A673 (cell line): ENCODE measurements around the gene HYPK. TPM values are rescaled to one million over a fixed set of nuclear protein-coding genes. Genes with fewer than 3 reads are reported as not detected.

Experiments used
- BruUV-seq: library from RNA; stranded (reverse); fragments of 400-500 nt; replicated peaks from 2 replicates; lab custom pipeline; 2021; lab: Mats Ljungman, UMichigan
- CTCF ChIA-PET: fragments of 300-600 bp; sonication (Branson Sonifier 250); formaldehyde crosslinking; loops from one replicate; lab custom pipeline; 2022; ENCODE audit warnings: antibody characterized with exemption; lab: Charles Lee
- POLR2A ChIA-PET: fragments of 300-600 bp; sonication (Branson Sonifier 250); formaldehyde crosslinking; loops from one replicate; lab custom pipeline; 2022; ENCODE audit warnings: antibody characterized with exemption; ENCODE audit not compliant: low non-redundant PET; lab: Charles Lee
- DNase-seq: peaks from one replicate; pipeline ENCODE4 v3.0.0-alpha.2; 2015; ENCODE audit warnings: low spot score
- H3K27ac ChIP-seq: fragments of 200-600 bp; sonication (generic); 2 replicates; pipeline ENCODE4 v1.5.1; 2016; ENCODE audit warnings: mixed run types, low read depth, mild to moderate bottlenecking, mixed read lengths, antibody characterized with exemption, low read length; ENCODE audit not compliant: poor library complexity, severe bottlenecking
- H3K27me3 ChIP-seq: fragments of 200-600 bp; sonication (generic); replicated peaks from 2 replicates; pipeline ENCODE4 v1.6.1; 2017; ENCODE audit warnings: mixed run types, low read depth, mild to moderate bottlenecking, mixed read lengths, antibody characterized with exemption, low read length; ENCODE audit not compliant: insufficient read depth, poor library complexity
- H3K36me3 ChIP-seq: fragments of 200-600 bp; sonication (generic); 2 replicates; pipeline ENCODE4 v1.6.1; 2016; ENCODE audit warnings: mixed run types, mild to moderate bottlenecking, mixed read lengths, antibody characterized with exemption, low read length; ENCODE audit not compliant: insufficient read depth, poor library complexity, severe bottlenecking
- H3K4me1 ChIP-seq: fragments of 200-600 bp; sonication (generic); 2 replicates; pipeline ENCODE4 v1.6.1; 2017; ENCODE audit warnings: mixed run types, mild to moderate bottlenecking, mixed read lengths, antibody characterized with exemption, low read length; ENCODE audit not compliant: insufficient read depth, poor library complexity, severe bottlenecking
- H3K4me3 ChIP-seq: fragments of 200-600 bp; sonication (generic); 2 replicates; pipeline ENCODE4 v1.5.1; 2016; ENCODE audit warnings: low read depth, mixed run types, mild to moderate bottlenecking, mixed read lengths, low read length; ENCODE audit not compliant: poor library complexity, severe bottlenecking
- H3K9me3 ChIP-seq: fragments of 200-600 bp; sonication (generic); 2 replicates; pipeline ENCODE4 v1.6.1; 2016; ENCODE audit warnings: mixed run types, low read depth, mild to moderate bottlenecking, mixed read lengths, antibody characterized with exemption, low read length; ENCODE audit not compliant: poor library complexity, severe bottlenecking
- CTCF ChIP-seq: fragments of 300-800, 200-600 bp; sonication (generic); conservative IDR thresholded peaks from 2 replicates; pipeline ENCODE4 v1.5.1; 2017; ENCODE audit warnings: low read depth, mild to moderate bottlenecking, antibody characterized with exemption, low read length, moderate library complexity, mixed read lengths
- EZH2 ChIP-seq: fragments of 200-600 bp; sonication (generic); IDR thresholded peaks from 2 replicates; pipeline ENCODE4 v1.6.1; 2017; ENCODE audit warnings: borderline replicate concordance, low read depth, mild to moderate bottlenecking, mixed read lengths, antibody characterized with exemption, low read length; ENCODE audit not compliant: poor library complexity, severe bottlenecking
- intact Hi-C: fragments of 100-400 bp; cut with micrococcal nuclease; formaldehyde crosslinking; loops from one replicate; pipeline ENCODE4 v1.10.0; 2022; ENCODE audit not compliant: unreplicated experiment
- total RNA-seq: library from RNA; stranded (reverse); gene quantifications from 2 replicates; pipeline ENCODE4 v1.2.3, GENCODE V29; 2021

The HYPK gene
- total RNA-seq, 1 experiment from 2014 or later = 34.9 TPM

GRCh38 chr15:43772624-43773023 is 27.8 kb upstream of the HYPK start:
- ChIA-PET CTCF (interaction anchor here (0.5 kb wide), 1 partner anchor 25 kb away, joined by 3 read pairs; no protein-coding TSS in a partner anchor), POLR2A (no interaction called here)
- peaks cover 56% of the 10 kb centered on the region for H3K36me3 ChIP-seq
- no peak overlapping the region for H3K27ac ChIP-seq
- no TSS peak for BruUV-seq
- H3K27me3 ChIP-seq = no peaks in the 10 kb centered on the region
- TF ChIP-seq CTCF (no peak), EZH2 (no peak)
- intact Hi-C loops = no loop called here
- H3K9me3 ChIP-seq = no peaks in the 10 kb centered on the region
- no peak overlapping the region for H3K4me3 ChIP-seq
- peaks cover 11% of the 10 kb centered on the region for H3K4me1 ChIP-seq
- no peak for DNase-seq

- CTCF ChIA-PET = no interaction called here
- TSS peak; percentile 29 for BruUV-seq
- Histone ChIP-seq H3K4me1 (peaks cover 11% of the 10 kb centered on the region), H3K36me3 (peaks cover 43% of the 10 kb centered on the region), H3K27ac (peak overlapping the region; percentile 33), H3K4me3 (no peak overlapping the region), H3K27me3 (no peaks in the 10 kb centered on the region), H3K9me3 (no peaks in the 10 kb centered on the region)
- no peak for DNase-seq
- no peak for TF ChIP-seq CTCF
- TF ChIP-seq EZH2 = no peak
- intact Hi-C loops = no loop called here
- POLR2A ChIA-PET = no interaction called here
These were observed 26.3 kb upstream of the HYPK start for GRCh38 chr15:43774062-43774461.

- BruUV-seq = no TSS peak
- Histone ChIP-seq H3K4me1 (peaks cover 11% of the 10 kb centered on the region), H3K27me3 (no peaks in the 10 kb centered on the region), H3K27ac (peak overlapping the region; percentile 41), H3K36me3 (peaks cover 29% of the 10 kb centered on the region), H3K4me3 (no peak overlapping the region), H3K9me3 (no peaks in the 10 kb centered on the region)
- ChIA-PET CTCF (no interaction called here), POLR2A (no interaction called here)
- peak; percentile 79 for DNase-seq
- TF ChIP-seq EZH2 = no peak
- TF ChIP-seq CTCF = peak; percentile 46
- intact Hi-C loops = no loop called here
These were observed 24.9 kb upstream of the HYPK start for GRCh38 chr15:43775411-43775965.
